Endothelial cell of umbilical vein (primary cell): ENCODE results near the gene PIGB. TPM values are rescaled to one million over a fixed set of nuclear protein-coding genes. Genes with fewer than 3 reads are reported as not detected.
"Not testable (repeated sequence)": the region's sequence is repeated elsewhere in the genome, so short reads cannot be mapped to it uniquely, and the experiment has no call there.

ENCODE experiments used
- BruUV-seq: library from RNA; stranded (reverse); fragments of 400-500 nt; replicated peaks from 2 replicates; lab custom pipeline; 2021; lab: Mats Ljungman, UMichigan
- CTCF ChIA-PET: fragments of 300-600, 350-600 bp; sonication (Branson Sonifier 250); formaldehyde crosslinking; loops from one replicate; lab custom pipeline; 2021; ENCODE audit warnings: antibody characterized with exemption, inconsistent platforms; lab: Charles Lee
- POLR2A ChIA-PET: fragments of 300-600, 350-600 bp; sonication (Branson Sonifier 250); formaldehyde crosslinking; loops from one replicate; lab custom pipeline; 2021; ENCODE audit warnings: antibody characterized with exemption, inconsistent platforms; lab: Charles Lee
- DNase-seq: peaks from one replicate; pipeline ENCODE4 v3.0.0-alpha.2; 2011; ENCODE audit warnings: low read depth, low spot score
- FAIRE-seq: peaks from 2 replicates; lab custom pipeline; 2011; peaks lifted over from hg19 to GRCh38; lab: Jason Lieb, UNC
- H2AFZ ChIP-seq: 2 replicates; pipeline ENCODE4 v1.6.0; 2012; ENCODE audit warnings: low read depth, low read length, control low read depth, inconsistent platforms
- H3K27ac ChIP-seq: 2 replicates; pipeline ENCODE4 v1.5.1; 2011; ENCODE audit warnings: low read depth, mild to moderate bottlenecking, control low read depth, low read length, moderate library complexity; ENCODE audit not compliant: insufficient read depth
- H3K27me3 ChIP-seq, 2 experiments: 2 replicates each; pipeline versions ENCODE4 v1.6.0 to v1.6.1; 2011; ENCODE audit warnings: low read length in 2 of 2, mixed read lengths in 1 of 2; ENCODE audit not compliant: control insufficient read depth in 2 of 2, insufficient read depth in 2 of 2
- H3K36me3 ChIP-seq, 2 experiments: 2 replicates in 1 of 2; 3 replicates in 1 of 2; pipeline ENCODE4 v1.5.1; 2011; ENCODE audit warnings: low read length in 2 of 2, mild to moderate bottlenecking in 1 of 2, moderate library complexity in 1 of 2; ENCODE audit not compliant: control insufficient read depth in 2 of 2, insufficient read depth in 2 of 2; ENCODE audit errors: extremely low read depth in 1 of 2
- H3K4me1 ChIP-seq: 3 replicates; pipeline ENCODE4 v1.5.1; 2011; ENCODE audit warnings: mild to moderate bottlenecking, low read length; ENCODE audit not compliant: control insufficient read depth, insufficient read depth; ENCODE audit errors: extremely low read depth
- H3K4me2 ChIP-seq: 2 replicates; pipeline ENCODE4 v1.6.1; 2011; ENCODE audit warnings: low read length, control low read depth, mixed read lengths; ENCODE audit not compliant: insufficient read depth
- H3K4me3 ChIP-seq, 3 experiments: fragments of 200-600 bp in 1 of 3; sonication (generic), shearing (Covaris generic) in 1 of 3; replicated peaks in 1 of 3; 2 replicates each; pipeline ENCODE4 v1.5.1; 2011 to 2016; ENCODE audit warnings: control low read depth in 3 of 3, low read length in 3 of 3, mild to moderate bottlenecking in 2 of 3, inconsistent platforms in 1 of 3, low read depth in 1 of 3, moderate library complexity in 1 of 3; ENCODE audit not compliant: insufficient read depth in 1 of 3
- H3K79me2 ChIP-seq: 2 replicates; pipeline ENCODE4 v1.6.0; 2012; ENCODE audit warnings: low read length, inconsistent platforms; ENCODE audit not compliant: control insufficient read depth, insufficient read depth
- H3K9ac ChIP-seq: replicated peaks from 2 replicates; pipeline ENCODE3; 2011; ENCODE audit warnings: low read length, control low read depth; ENCODE audit not compliant: insufficient read depth; ENCODE audit errors: extremely low read depth
- H3K9me1 ChIP-seq: replicated peaks from 3 replicates; pipeline ENCODE4 v1.6.0; 2011; ENCODE audit warnings: mild to moderate bottlenecking, low read length; ENCODE audit not compliant: control insufficient read depth, insufficient read depth; ENCODE audit errors: extremely low read depth
- H3K9me3 ChIP-seq: replicated peaks from 2 replicates; pipeline ENCODE4 v1.5.1; 2012; ENCODE audit warnings: low read length, inconsistent platforms; ENCODE audit not compliant: control insufficient read depth, insufficient read depth
- H4K20me1 ChIP-seq: replicated peaks from 2 replicates; pipeline ENCODE3; 2011; ENCODE audit warnings: mild to moderate bottlenecking, low read length; ENCODE audit not compliant: control insufficient read depth, insufficient read depth; ENCODE audit errors: extremely low read depth
- EZH2 ChIP-seq: IDR thresholded peaks from 2 replicates; pipeline ENCODE4 v1.6.1; 2012; ENCODE audit warnings: borderline replicate concordance, low read depth, mild to moderate bottlenecking, moderate library complexity, low read length, inconsistent platforms; ENCODE audit not compliant: severe bottlenecking
- JUN ChIP-seq: IDR thresholded peaks from 2 replicates; pipeline ENCODE4 v1.6.1; 2011; ENCODE audit warnings: borderline replicate concordance, low read depth; ENCODE audit not compliant: insufficient read length, insufficient read depth
- POLR2AphosphoS5 ChIP-seq: IDR thresholded peaks from 2 replicates; pipeline ENCODE4 v1.6.1; 2012; ENCODE audit warnings: low read depth, mild to moderate bottlenecking, control low read depth, low read length, moderate library complexity; ENCODE audit not compliant: insufficient read depth
- dilution Hi-C: fragments of 300-500 bp; cut with MboI; formaldehyde crosslinking; loops from one replicate; pipeline ENCODE4 v1.15.0; 2019; ENCODE audit warnings: low sequenced_read_pairs; ENCODE audit not compliant: extremely low pct_ligation_motif_present
- intact Hi-C: fragments of 100-400 bp; cut with micrococcal nuclease; formaldehyde crosslinking; loops from one replicate; pipeline ENCODE4 v1.10.0; 2022
- polyA plus RNA-seq, 4 experiments: library from polyadenylated mRNA; depleted of rRNA in 3 of 4; stranded (reverse) in 3 of 4; unstranded in 1 of 4; fragments of >200 nt; gene quantifications; 2 replicates each; pipeline versions ENCODE4 v1.2.1 to v1.2.3, GENCODE V29; 2011 to 2012; ENCODE audit warnings: missing spikeins in 1 of 4
- total RNA-seq: library from RNA; stranded (reverse); gene quantifications from 2 replicates; pipeline ENCODE4 v1.2.3, GENCODE V29; 2021

Gene PIGB
- total and polyA plus RNA-seq, 2 donors (not counting 3 experiments of a cell fraction or from before 2014, with no cell fraction given): 14.1 to 23.9 TPM

- Histone ChIP-seq H3K9me1 (no peaks in the 10 kb centered on the region), H3K4me2 (no peak overlapping the region), H3K27me3 (no peaks in the 10 kb centered on the region), H3K9me3 (no peaks in the 10 kb centered on the region), H4K20me1 (no peaks in the 10 kb centered on the region), H3K36me3 (no peaks in the 10 kb centered on the region), H3K9ac (no peak overlapping the region), H3K4me3 (no peak overlapping the region), H2AFZ (no peak overlapping the region), H3K79me2 (peaks cover 2% of the 10 kb centered on the region), H3K27ac (no peak overlapping the region), H3K4me1 (peaks cover 8% of the 10 kb centered on the region)
- TF ChIP-seq JUN: no peak
- no peak for TF ChIP-seq EZH2
- TF ChIP-seq POLR2AphosphoS5: no peak
- no peak for DNase-seq
- intact Hi-C loops (no loop called here), dilution Hi-C loops (no loop called here)
- ChIA-PET POLR2A (no interaction called here), CTCF (interaction anchor here (1.4 to 4.1 kb wide), 4 partner anchors 10 to 41 kb away, joined by 3 to 22 read pairs (median 3); partner anchors contain the start of genes CCPG1 and PIERCE2)
- no peak for FAIRE-seq
- no TSS peak for BruUV-seq
These were observed 79.2 kb downstream of the PIGB start for GRCh38 chr15:55398243-55398642.

GRCh38 chr15:55400050-55400449, 81.0 kb downstream of the PIGB start:
- DNase-seq, H3K9me1 ChIP-seq, intact Hi-C loops, H3K36me3 ChIP-seq, BruUV-seq, H2AFZ ChIP-seq, H3K27ac ChIP-seq, H3K4me3 ChIP-seq, POLR2A ChIA-PET, H3K4me2 ChIP-seq, H3K27me3 ChIP-seq, H3K79me2 ChIP-seq, H4K20me1 ChIP-seq, dilution Hi-C loops, FAIRE-seq, H3K9ac ChIP-seq, H3K9me3 ChIP-seq: not testable (repeated sequence)
- peaks cover 20% of the 10 kb centered on the region for H3K4me1 ChIP-seq
- CTCF ChIA-PET: interaction anchor here (1.0 to 1.6 kb wide), 2 partner anchors 13 to 14 kb away, joined by 3 read pairs; no protein-coding TSS in a partner anchor
